Bronchial epithelial cell (primary cell): ENCODE results near the gene TNS3. TPM values are rescaled to one million over a fixed set of nuclear protein-coding genes. Genes with fewer than 3 reads are reported as not detected.
"Not testable (repeated sequence)": the region's sequence is repeated elsewhere in the genome, so short reads cannot be mapped to it uniquely, and the experiment has no call there.

ENCODE experiments used
- DNase-seq: peaks from one replicate; pipeline ENCODE4 v3.0.0-alpha.2; 2010; ENCODE audit warnings: low read depth
- FAIRE-seq: peaks from 2 replicates; lab custom pipeline; 2011; peaks lifted over from hg19 to GRCh38; lab: Jason Lieb, UNC
- H3K27me3 ChIP-seq: 2 replicates; pipeline ENCODE4 v1.5.1; 2011; ENCODE audit warnings: low read length; ENCODE audit not compliant: control insufficient read depth, insufficient read depth
- H3K36me3 ChIP-seq: 2 replicates; pipeline ENCODE4 v1.5.1; 2011; ENCODE audit warnings: low read length; ENCODE audit not compliant: control insufficient read depth, insufficient read depth
- H3K4me3 ChIP-seq: 2 replicates; pipeline ENCODE4 v1.5.1; 2011; ENCODE audit warnings: mild to moderate bottlenecking, low read depth, low read length, control low read depth
- total RNA-seq: library from RNA; depleted of rRNA; stranded (reverse); fragments of >200 nt; gene quantifications from 2 replicates; pipeline ENCODE4 v1.2.1, GENCODE V29; 2014
- TF ChIP-seq, protein P1 (sequence below): IDR thresholded peaks from 2 replicates; pipeline ENCODE4 v1.5.1; 2011; ENCODE audit warnings: mild to moderate bottlenecking, moderate library complexity, low read length, control low read depth, inconsistent platforms; ENCODE audit not compliant: insufficient read depth, severe bottlenecking

TNS3 gene
- total RNA-seq, 1 donor from 2014 or later, result 2.6 TPM

DNA sequence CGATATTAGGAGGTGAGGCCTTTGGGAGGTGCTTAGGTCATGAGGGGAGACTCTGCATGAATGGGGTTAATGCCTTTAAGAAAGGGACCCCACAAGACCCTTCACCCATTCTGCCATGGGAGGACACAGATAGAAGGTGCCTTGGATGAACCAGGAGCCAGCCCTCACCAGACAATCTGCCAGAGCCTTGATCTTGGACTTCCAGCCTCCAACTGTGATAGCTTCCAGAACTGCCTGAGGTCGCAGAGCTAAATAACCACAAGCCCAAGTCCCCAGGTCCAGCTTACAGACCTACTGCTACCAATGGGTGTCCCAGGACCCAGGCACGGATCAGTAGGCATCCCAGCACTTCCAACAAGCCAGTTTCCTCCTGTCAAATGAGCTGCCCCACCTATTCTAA lies 37.5 kb downstream of the TNS3 start:
- no peak for DNase-seq
- H3K36me3 ChIP-seq, result peaks cover 4% of the 10 kb centered on the region
- TF ChIP-seq, protein P1, sequence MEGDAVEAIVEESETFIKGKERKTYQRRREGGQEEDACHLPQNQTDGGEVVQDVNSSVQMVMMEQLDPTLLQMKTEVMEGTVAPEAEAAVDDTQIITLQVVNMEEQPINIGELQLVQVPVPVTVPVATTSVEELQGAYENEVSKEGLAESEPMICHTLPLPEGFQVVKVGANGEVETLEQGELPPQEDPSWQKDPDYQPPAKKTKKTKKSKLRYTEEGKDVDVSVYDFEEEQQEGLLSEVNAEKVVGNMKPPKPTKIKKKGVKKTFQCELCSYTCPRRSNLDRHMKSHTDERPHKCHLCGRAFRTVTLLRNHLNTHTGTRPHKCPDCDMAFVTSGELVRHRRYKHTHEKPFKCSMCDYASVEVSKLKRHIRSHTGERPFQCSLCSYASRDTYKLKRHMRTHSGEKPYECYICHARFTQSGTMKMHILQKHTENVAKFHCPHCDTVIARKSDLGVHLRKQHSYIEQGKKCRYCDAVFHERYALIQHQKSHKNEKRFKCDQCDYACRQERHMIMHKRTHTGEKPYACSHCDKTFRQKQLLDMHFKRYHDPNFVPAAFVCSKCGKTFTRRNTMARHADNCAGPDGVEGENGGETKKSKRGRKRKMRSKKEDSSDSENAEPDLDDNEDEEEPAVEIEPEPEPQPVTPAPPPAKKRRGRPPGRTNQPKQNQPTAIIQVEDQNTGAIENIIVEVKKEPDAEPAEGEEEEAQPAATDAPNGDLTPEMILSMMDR, result no peak
- no peak overlapping the region for H3K4me3 ChIP-seq
- FAIRE-seq, result no peak
- no peaks in the 10 kb centered on the region for H3K27me3 ChIP-seq

DNA sequence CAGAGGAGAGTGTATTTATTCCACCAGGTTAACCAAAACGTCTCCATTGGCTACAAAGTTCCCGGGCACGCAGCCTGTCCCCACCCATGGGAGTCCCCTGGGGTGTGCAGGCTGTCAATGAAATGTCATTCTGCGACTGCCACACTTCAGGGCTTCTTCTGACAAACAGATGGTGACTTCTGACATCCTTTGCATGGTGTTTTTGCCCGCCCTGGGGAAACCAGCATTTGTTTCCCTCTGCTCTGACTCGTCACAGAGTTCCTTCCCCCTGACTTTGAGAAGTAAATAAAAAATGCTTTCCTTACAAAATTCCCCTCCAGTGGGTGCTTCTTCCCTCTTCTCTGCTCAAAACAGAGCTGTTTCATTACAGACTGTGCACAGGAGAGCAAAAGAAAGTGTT lies 38.2 kb downstream of the TNS3 start:
- peaks cover 4% of the 10 kb centered on the region for H3K36me3 ChIP-seq
- DNase-seq (no peak), FAIRE-seq (peak; percentile 50)
- TF ChIP-seq, protein P1, result no peak
- no peaks in the 10 kb centered on the region for H3K27me3 ChIP-seq
- H3K4me3 ChIP-seq, result no peak overlapping the region

DNA sequence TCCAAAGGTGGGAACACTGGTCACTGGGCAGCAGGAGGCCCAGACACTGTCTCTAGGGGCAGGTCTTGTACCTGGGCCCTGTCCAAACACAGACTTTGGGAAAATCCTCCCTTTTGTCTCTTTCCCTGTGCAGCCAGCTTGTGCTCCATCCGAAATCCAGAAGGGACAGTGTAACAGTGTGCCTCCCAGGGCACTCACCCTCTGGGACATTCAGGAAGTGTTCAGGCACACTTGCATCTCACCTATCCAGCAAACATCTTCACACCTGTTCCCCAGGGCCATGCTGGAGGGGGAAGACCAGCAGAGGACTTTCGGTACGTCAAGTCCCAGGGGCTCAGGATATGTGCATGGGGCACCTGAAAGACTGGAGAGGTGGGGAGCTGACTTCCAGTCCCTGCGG lies 38.9 kb downstream of the TNS3 start:
- Histone ChIP-seq H3K36me3 (peaks cover 4% of the 10 kb centered on the region), H3K4me3 (no peak overlapping the region), H3K27me3 (no peaks in the 10 kb centered on the region)
- DNase-seq (no peak), FAIRE-seq (no peak)
- TF ChIP-seq, protein P1, result no peak

DNA sequence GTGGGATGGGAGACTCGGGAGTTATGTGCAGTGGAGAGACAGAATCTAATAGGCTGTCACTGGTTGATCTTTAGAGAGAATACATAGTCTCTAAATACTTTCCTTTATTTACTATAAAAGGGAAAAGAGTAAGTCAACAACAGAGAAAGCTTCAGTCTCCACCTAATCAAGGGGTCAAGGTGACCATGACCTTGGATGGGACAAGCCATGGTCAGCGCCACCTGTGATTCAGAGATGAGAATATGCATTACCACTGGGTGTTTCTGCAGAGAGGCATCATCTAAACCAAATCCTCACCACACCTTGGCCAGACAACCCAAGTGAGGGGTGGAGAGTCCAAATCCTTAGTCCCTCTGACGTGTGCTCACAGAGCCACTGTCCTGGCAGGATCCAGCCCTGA lies 39.9 kb downstream of the TNS3 start:
- FAIRE-seq (no peak), DNase-seq (no peak)
- Histone ChIP-seq H3K4me3 (no peak overlapping the region), H3K27me3 (no peaks in the 10 kb centered on the region), H3K36me3 (peaks cover 4% of the 10 kb centered on the region)
- TF ChIP-seq, protein P1, result no peak

DNA sequence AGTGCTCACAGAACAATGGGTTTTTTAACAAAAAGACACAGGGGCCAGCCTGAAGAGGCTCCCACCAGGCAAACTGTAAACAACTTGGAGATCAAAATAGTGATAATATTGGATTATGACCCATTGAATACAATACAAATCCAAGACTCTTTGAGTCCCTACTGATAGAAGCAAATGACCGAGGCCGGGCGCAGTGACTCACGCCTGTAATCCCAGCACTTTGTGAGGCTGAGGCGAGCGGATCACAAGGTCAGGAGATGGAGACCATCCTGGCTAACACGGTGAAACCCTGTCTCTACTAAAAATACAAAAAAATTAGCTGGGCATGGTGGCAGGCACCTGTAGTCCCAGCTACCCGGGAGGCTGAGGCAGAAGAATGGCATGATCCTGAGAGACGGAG lies 40.4 kb downstream of the TNS3 start:
- H3K36me3 ChIP-seq, FAIRE-seq, DNase-seq, H3K27me3 ChIP-seq, H3K4me3 ChIP-seq: not testable (repeated sequence)

DNA sequence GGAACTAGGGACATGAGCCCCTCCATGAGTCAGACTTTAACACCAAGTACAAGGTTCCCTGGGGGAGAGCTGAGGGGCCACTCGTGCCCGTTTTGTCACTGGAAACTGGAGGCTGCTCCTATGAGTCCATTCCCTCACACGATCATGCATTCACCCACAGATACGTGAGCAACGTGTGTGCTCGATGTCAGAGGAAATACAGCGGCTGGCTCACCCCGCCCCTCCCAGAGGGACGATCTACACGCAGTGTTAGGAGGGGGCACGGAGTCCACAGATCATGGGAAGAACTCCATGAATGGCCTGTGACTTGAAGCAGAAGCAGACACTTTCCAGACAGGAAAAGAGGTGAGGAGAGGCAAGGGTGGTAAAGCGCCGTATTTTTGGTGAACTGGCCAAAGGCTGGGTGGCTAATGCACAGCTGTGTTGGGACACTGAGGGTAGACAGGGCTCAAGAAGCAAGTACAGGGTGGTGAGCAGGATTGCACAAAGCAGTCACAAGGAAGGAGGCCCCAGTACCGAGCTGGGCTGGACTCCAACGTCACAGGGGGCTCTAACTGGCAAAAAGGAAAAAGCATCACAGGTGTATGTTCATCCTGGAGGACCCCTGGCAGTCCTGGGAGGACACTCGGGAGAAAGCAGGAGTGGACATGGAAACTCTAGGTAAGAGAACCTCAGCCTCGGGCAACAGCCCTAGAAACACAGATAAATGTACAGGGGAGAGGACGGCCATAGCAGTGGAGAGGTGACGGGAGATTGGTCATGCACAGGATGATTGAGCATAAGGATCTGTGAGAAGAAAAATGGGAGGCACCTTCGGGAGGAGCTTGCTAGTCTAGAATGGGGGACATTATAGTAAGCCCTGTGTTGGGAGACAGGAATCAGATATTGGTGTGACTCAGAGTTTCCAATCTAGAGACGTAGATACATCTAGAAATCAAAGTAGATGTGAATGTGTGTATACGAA lies 41.2 kb downstream of the TNS3 start:
- TF ChIP-seq, protein P1, result no peak
- no peak for DNase-seq
- no peak for FAIRE-seq
- H3K27me3 ChIP-seq, result no peaks in the 10 kb centered on the region
- no peak overlapping the region for H3K4me3 ChIP-seq
- peaks cover 2% of the 10 kb centered on the region for H3K36me3 ChIP-seq
